ENCODE data around the gene ZNF341.

Gene ZNF341

DNA sequence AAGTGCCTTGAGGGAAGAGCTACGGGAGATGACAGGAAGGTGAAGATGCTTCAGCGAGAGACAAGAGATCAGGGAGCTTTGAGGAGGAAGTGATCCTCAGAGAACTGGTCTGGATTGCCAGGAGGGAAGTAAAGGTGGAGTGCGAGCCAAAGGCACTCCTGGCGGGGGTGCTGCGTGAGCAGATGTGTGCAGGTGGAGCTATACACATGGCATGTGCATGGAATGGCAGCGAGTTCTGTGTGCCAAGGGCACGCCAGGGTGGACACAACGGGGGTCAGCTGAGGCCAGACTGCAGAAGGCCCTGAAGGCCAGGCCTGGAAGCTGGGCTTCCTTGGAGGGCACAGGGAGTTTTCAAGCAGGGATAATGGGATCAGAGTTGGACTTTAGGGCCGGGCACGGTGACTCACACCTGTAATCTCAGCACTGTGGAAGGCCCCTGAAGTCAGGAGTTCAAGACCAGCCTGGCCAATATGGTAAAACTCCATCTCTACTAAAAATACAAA is 17.9 kb upstream of the ZNF341 start:
- TF ChIP-seq GATA2 (IDR thresholded peaks at IDR 0.05; ENCODE audit: low read depth, low read length) = no peak
- no peak for TF ChIP-seq GATA3 (IDR thresholded peaks at IDR 0.05; ENCODE audit: low read depth, low read length)

DNA sequence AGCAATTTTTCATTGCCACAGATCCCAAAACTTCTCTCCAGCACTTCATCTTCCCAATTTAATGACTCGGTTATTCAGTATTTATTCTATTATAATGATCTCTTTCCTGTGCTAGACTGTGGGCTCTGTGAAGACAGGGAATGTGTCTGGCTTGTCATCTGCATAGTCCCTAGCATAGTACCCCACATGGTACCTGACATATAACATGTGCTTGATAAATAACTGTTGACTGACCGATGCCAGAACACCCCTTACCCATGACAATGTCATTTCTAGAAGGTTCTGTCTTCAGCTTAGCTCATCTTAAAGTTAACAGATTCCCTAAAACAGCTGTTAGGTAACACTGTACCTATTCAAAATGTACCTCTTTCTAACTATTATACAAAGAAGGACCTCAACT is 15.3 kb upstream of the ZNF341 start:
- TF ChIP-seq GATA2 (IDR thresholded peaks at IDR 0.05; ENCODE audit: low read depth, low read length) = no peak
- TF ChIP-seq GATA3 (IDR thresholded peaks at IDR 0.05; ENCODE audit: low read depth, low read length) = no peak

DNA sequence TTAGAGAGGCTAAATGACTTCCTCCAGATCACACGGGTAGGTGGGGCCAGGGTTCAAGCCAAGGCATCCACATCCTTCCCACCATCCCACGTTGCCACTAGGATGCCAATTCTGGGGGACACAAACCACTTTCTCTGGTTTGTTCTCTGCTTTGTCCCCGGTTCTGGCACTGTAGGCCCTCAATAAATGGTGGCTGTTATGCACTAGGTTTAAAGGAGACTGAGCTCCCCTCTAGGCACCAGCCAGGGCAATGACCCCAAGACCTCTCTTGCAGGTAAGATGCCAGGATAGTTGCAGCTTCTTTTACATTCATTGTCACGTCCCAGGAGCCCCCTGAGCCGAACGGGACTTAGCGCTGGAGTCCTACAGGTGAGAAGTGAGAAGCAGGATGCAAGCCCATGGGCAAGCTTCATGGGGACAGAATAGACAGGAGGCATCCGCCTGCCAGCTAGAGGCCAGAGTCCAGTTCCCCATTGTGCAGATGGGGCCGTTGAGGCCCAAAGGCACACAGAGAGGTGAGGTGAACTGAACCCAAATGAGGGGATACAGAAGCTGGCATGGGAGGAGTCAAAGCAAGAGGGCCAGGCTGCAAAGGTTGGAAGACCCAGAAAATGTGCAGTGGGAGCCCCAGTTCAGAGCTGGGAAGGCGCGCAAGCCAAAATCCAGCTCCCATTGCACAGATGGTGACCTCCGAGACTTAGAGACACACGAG is 12.4 kb upstream of the ZNF341 start:
- no peak for TF ChIP-seq GATA3 (IDR thresholded peaks at IDR 0.05; ENCODE audit: low read depth, low read length)

DNA sequence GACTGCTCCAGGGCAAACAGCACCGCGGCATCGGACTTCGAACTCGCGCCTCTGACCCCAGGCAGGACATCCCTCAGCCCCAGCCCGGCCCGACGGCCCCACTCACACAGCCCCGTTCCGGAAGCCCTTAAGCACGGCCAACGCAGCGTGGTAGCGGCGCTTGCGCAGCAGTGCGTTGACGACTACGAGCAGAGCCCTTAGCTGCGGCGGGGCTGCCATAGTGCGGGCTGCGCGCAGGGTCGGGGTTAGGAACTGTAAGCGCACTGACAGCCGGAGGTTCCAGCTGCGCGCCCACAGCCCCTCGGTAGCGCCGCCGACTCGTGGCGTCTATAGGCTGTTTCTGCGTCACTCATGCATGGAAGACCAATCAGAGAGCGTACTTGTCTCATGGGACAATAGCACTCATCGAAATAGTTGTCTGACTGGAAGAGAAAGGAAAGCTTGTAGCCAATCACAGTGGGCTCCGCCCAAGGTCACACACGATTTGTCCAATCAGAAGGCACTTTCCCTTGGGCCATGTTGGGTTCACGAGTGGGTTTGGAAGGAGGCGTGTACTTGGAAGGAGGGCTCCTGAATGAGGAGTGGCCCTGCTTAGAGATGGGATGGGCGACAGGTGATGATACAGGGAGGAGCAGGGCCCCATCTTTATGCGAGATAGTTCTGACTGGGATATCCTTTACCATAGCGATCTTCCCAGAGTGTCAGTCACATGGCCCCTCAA is 11.6 kb upstream of the ZNF341 start, which contains the start of gene PXMP4:
Gene PXMP4, minus strand, starts transcription at position 322 of the 721 bp plus-strand sequence. Its CDS starts 103 bp downstream, at position 219.
- no peak for TF ChIP-seq GATA3 (IDR thresholded peaks at IDR 0.05; ENCODE audit: low read depth, low read length)
- TF ChIP-seq GATA2 (IDR thresholded peaks at IDR 0.05; ENCODE audit: low read depth, low read length) = no peak

DNA sequence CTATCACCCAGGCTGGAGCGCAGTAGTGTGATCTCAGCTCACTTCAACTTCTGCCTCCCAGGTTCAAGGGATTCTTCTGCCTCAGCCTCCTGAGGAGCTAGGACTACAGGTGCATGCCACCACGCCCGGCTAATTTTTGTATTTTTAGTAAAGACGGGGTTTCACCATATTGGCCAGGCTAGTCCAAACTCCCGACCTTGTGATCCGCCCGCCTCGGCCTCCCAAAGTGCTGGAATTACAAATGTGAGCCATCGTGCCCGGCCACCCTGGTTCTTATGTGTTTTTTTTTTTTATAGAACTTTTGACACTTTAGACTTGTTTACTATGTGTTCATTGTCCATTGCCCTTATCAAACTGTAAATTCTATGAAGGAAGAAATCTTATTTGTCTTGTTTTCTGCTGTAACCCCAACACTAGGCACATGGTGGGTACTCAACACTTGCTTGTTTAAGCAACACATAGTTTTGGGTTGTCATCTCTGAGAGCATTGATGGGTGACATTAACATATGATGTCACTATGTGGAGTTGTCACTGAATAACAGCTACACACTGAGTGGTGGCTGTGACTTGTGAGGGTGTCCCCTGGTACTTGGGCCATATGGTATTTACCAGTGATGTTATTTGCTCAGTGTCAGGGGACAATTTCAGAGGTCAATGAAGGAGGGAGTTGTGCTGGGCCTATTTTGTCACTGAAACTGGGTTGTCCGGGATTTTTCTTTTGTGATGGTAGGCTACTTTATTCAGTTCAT is 10.2 kb upstream of the ZNF341 start:
- no peak for TF ChIP-seq GATA3 (IDR thresholded peaks at IDR 0.05; ENCODE audit: low read depth, low read length)
- no peak for TF ChIP-seq GATA2 (IDR thresholded peaks at IDR 0.05; ENCODE audit: low read depth, low read length)

DNA sequence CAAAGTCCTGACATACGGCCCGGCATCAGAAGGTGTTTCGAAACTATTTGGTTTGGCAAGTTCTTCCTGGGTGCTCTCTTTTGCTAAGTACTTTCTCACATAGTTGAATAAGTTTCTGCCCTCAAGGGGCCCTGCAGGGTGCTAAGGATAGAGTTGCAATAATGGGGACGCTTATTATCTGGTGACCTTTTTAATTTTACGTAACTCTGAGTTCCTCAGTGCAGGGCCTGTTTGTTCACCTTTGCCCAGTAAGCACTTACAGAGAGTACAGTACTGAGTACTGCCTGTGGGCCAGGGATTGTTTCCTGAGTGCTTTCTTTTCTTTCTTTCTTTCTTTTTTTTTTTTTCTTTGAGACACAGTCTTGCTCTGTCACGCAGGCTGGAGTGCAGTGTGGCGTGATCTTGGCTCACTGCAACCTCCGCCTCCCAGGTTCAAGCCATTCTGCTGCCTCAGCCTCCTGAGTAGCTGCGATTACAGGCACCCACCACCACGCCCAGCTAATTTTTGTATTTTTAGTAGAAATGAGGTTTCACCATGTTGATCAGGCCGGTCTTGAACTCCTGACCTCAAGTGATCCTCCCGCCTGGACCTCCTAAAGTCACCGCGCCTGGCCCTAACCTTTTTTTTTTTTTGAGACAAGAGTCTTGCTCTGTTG is 7.2 kb upstream of the ZNF341 start:
- TF ChIP-seq GATA3 (IDR thresholded peaks at IDR 0.05; ENCODE audit: low read depth, low read length) (no peak), GATA2 (IDR thresholded peaks at IDR 0.05; ENCODE audit: low read depth, low read length) (no peak)

DNA sequence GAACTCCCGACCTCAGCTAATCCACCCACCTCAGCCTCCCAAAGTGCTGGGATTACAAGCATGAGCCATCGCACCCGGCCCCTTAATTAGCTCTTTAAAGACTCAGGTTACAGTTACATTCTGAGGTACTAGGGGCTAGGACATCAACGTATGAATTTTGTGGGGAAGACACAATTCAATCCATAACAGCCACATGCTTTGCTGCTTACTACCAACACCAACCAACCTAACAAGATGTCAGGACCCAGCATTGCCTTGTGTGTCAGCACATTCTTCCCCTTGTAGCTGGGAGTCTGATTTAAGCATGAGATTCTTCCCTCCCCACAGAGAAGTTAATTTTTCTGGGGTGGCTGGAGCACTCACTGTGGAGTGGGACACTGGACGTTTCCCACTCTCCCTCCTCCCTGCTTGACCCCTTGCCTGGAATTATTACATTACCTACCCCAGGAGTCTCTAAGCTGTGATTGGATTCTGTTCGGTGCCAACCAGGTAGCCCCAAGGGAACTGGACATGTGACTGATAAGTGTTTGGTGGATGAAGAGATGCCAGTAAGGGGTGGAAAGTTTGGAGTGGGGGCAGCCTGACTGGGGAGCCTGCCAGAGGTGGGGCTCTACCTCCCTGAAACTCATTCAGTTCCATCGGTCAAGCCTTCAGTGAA is 6.1 kb upstream of the ZNF341 start:
- TF ChIP-seq GATA2 (IDR thresholded peaks at IDR 0.05; ENCODE audit: low read depth, low read length) (no peak), GATA3 (IDR thresholded peaks at IDR 0.05; ENCODE audit: low read depth, low read length) (no peak)

DNA sequence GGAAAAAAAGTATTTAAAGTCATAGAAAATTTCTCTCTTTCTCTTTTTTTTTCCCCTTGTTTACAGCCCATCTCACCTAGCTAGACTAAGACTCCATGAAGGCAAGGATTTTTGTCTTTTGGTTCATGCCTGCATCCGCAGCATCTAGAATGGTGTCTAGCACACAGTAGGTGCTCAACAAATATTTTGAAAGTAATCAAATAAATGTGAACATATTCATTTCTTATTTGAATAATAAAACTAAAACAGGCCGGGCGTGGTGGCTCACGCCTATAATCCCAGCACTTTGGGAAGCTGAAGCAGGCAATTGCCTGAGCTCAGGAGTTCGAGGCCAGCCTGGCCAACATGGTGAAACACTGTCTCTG is 4.7 kb upstream of the ZNF341 start:
- no peak for TF ChIP-seq GATA2 (IDR thresholded peaks at IDR 0.05; ENCODE audit: low read depth, low read length)
- TF ChIP-seq GATA3 (IDR thresholded peaks at IDR 0.05; ENCODE audit: low read depth, low read length) = no peak

DNA sequence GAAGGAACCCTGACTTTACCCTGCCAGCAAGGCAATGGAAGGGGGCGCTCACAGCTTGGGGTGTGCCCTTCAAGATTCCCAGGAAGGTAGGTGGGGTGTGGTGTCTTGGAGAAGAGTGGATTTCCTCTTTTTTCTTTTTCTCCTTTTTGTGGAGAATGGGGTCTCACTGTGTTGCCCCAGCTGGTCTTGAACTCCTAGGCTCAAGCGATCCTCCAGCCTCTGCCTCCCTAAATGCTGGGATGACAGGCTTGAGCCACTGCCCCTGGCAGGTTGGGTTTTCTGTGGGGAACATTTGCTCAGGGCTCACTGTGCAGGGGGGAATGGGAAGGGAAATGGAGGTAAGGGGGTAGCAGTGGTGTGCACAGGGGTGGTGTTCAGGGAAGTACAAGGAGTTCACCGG is 4.0 kb upstream of the ZNF341 start:
- TF ChIP-seq GATA3 (IDR thresholded peaks at IDR 0.05; ENCODE audit: low read depth, low read length) (no peak), GATA2 (IDR thresholded peaks at IDR 0.05; ENCODE audit: low read depth, low read length) (no peak)

DNA sequence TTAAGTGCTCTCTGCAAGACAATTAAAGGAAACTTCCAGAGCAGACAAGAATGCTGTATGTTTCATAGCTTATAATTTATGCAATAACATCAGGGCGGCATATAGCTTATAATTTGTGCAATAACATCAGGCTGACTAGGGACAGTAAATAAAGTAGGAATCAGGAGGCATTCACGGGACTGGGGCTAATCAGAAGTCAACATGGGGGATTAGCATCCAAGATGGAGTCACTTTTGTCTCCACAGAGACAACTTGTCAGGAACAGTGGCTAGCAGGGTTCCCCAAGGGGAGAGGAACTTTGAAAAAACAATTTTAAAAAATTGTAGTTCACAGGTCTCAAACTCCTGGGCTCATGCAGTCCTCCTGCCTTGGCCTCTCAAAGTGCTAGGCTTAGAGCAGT is 3.3 kb upstream of the ZNF341 start:
- TF ChIP-seq GATA3 (IDR thresholded peaks at IDR 0.05; ENCODE audit: low read depth, low read length) (no peak), GATA2 (IDR thresholded peaks at IDR 0.05; ENCODE audit: low read depth, low read length) (no peak)

DNA sequence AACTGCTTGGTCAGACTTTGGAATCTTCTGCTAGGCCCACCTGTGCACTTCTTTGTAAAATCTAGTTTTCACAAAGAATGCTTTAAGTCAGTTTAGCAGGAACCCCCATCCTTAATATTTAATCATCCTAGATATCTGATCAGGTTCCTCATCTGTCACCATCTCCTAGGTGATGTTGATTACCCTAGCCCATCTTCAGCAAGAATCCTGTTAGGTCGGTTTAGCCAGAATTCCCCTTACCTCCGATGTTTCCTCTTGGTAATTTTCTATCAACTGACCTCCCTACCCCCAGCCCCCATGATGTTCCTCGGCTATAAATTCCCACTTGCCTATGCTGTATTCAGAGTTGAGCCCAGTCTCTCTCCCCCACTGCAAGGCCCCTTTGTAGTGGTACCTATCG is 2.7 kb upstream of the ZNF341 start:
- TF ChIP-seq GATA2 (IDR thresholded peaks at IDR 0.05; ENCODE audit: low read depth, low read length) (no peak), GATA3 (IDR thresholded peaks at IDR 0.05; ENCODE audit: low read depth, low read length) (no peak)

DNA sequence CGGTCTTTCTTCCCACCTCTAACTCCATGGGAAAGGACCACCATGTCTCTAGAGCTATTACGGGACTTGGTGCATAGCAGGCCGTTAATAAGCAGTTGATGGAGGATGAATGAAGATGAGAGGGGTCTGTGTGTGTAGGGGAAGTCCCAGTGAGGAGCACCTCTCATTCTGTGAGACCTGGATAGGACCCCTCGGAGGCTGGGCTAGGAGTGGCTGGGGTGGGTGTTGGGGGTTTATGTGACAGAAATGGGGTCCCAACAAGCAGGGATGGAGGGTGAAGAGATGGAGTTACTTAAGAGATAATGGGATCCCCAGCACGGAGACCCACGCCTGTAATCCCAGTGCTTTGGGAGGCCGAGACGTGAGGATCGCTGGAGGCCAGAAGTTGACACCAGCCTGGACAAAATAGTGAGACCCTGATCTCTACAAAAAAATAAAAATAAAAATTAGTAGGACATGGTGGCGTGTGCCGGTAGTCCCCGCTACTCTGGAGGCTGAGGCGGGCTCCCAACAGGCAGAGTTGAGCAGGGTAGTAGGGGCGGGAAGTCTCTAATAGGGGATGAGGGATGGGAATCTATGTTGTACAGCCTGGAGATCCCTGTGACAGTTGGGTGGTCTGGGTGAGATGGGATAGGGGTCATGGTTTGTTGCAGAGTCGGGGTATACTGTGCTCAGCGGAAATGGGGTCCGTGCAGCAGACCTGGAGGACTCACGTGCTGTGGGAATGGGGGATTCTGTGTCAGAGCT is 677 bp upstream of the ZNF341 start:
- no peak for TF ChIP-seq GATA2 (IDR thresholded peaks at IDR 0.05; ENCODE audit: low read depth, low read length)
- no peak for TF ChIP-seq GATA3 (IDR thresholded peaks at IDR 0.05; ENCODE audit: low read depth, low read length)
